Keratinocyte (primary cell): ENCODE measurements around the gene MYO16.

Experiments used
- EZH2 ChIP-seq: IDR thresholded peaks from one replicate; pipeline ENCODE4 v1.6.1; 2012; ENCODE audit warnings: inconsistent platforms, mild to moderate bottlenecking, low read length, moderate library complexity
- TF ChIP-seq, protein P1 (sequence below), 3 experiments: IDR thresholded peaks in 1 of 3; conservative IDR thresholded peaks in 1 of 3; optimal IDR thresholded peaks in 1 of 3; 2 replicates in 2 of 3; 3 replicates in 1 of 3; pipeline versions ENCODE3 to v1.5.1; 2011; ENCODE audit warnings: low read length in 3 of 3, mild to moderate bottlenecking in 3 of 3, moderate library complexity in 2 of 3, control low read depth in 1 of 3, inconsistent platforms in 1 of 3; ENCODE audit not compliant: insufficient read depth in 2 of 3; ENCODE audit errors: extremely low read depth in 1 of 3

DNA sequence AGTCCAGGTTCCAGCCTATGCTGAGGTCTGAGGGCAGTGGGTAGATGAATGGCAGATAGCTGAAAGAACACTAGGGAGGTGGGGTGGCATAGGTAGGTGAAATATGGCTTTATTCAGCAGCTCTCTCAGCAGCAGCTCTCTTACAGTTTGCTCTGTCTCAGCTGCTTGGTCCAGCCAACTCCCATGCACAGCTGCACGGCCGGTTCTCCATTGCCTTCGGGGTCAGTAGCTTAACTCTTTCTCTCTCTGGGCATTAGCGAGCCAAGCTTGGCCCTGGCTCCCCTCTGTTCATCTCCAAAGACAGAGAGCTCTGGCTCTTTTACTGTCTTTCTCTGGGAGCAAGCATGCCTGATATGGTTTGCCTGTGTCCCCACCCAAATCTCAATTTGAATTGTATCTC lies 151.9 kb downstream of the MYO16 start:
- no peak for TF ChIP-seq EZH2
- TF ChIP-seq, protein P1, sequence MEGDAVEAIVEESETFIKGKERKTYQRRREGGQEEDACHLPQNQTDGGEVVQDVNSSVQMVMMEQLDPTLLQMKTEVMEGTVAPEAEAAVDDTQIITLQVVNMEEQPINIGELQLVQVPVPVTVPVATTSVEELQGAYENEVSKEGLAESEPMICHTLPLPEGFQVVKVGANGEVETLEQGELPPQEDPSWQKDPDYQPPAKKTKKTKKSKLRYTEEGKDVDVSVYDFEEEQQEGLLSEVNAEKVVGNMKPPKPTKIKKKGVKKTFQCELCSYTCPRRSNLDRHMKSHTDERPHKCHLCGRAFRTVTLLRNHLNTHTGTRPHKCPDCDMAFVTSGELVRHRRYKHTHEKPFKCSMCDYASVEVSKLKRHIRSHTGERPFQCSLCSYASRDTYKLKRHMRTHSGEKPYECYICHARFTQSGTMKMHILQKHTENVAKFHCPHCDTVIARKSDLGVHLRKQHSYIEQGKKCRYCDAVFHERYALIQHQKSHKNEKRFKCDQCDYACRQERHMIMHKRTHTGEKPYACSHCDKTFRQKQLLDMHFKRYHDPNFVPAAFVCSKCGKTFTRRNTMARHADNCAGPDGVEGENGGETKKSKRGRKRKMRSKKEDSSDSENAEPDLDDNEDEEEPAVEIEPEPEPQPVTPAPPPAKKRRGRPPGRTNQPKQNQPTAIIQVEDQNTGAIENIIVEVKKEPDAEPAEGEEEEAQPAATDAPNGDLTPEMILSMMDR (optimal IDR thresholded peaks at IDR 0.05 in 1 of 3, IDR thresholded peaks at IDR 0.05 in 1 of 3, conservative IDR thresholded peaks at IDR 0.05 in 1 of 3; ENCODE audit: extremely low read depth in 1 of 3, insufficient read depth in 2 of 3, low read length in 3 of 3) = no peak
